KG1 (cell line): Measurements from ENCODE around the gene ZNF311.
A peak's percentile ranks its signal among the peaks of the same experiment; 100 is the strongest.

Source experiments
- DNase-seq: peaks from one replicate; lab custom pipeline; 2025; lab: John Stamatoyannopoulos, UW

The ZNF311 gene

GRCh38 chr6:29005183-29005885 lies at the start of gene ZNF311:
ZNF311 (minus strand) TSS chr6:29005315; CDS start chr6:29003954, 1,361 bp downstream.
- DNase-seq: no peak

- DNase-seq: no peak
These were observed 46.6 kb upstream of the ZNF311 start for GRCh38 chr6:29051680-29052079.

- no peak for DNase-seq
These were observed 40.0 kb upstream of the ZNF311 start, which contains the start of gene OR2W1 for GRCh38 chr6:29045075-29045474. OR2W1 (minus strand) TSS chr6:29045175; CDS start chr6:29045175, 0 bp downstream.

GRCh38 chr6:29035951-29036350 lies 30.8 kb upstream of the ZNF311 start:
- no peak for DNase-seq

- no peak for DNase-seq
These were observed 23.7 kb upstream of the ZNF311 start for GRCh38 chr6:29028821-29029220.

GRCh38 chr6:29025927-29026585 lies 20.9 kb upstream of the ZNF311 start:
- DNase-seq: no peak

- no peak for DNase-seq
These were observed 16.3 kb upstream of the ZNF311 start for GRCh38 chr6:29021434-29021833.

- DNase-seq: no peak
These were observed 14.5 kb upstream of the ZNF311 start for GRCh38 chr6:29019629-29020028.

GRCh38 chr6:29017428-29017802 lies 12.3 kb upstream of the ZNF311 start:
- DNase-seq: no peak

GRCh38 chr6:29016559-29017427 lies 11.7 kb upstream of the ZNF311 start:
- peak; percentile 70 for DNase-seq

- DNase-seq: no peak
These were observed 9.9 kb upstream of the ZNF311 start for GRCh38 chr6:29014729-29015608.

GRCh38 chr6:29011276-29011734 lies 6.2 kb upstream of the ZNF311 start:
- no peak for DNase-seq

GRCh38 chr6:29009358-29009757 lies 4.2 kb upstream of the ZNF311 start:
- no peak for DNase-seq

GRCh38 chr6:29008089-29008488 lies 3.0 kb upstream of the ZNF311 start:
- DNase-seq: no peak

- DNase-seq: no peak
These were observed 8.1 kb downstream of the ZNF311 start for GRCh38 chr6:28996844-28997510.

- DNase-seq: no peak
These were observed 9.9 kb downstream of the ZNF311 start for GRCh38 chr6:28995093-28995650.

- DNase-seq: peak; percentile 19
These were observed 16.4 kb downstream of the ZNF311 start for GRCh38 chr6:28988536-28989311.

GRCh38 chr6:28985462-28986164 lies 19.5 kb downstream of the ZNF311 start:
- no peak for DNase-seq

- DNase-seq: no peak
These were observed 21.3 kb downstream of the ZNF311 start for GRCh38 chr6:28983838-28984237.
